PC-3 (cell line): ENCODE data around the gene ARHGAP9.

Experiments used
- EZH2 ChIP-seq: fragments of 300-600 bp; sonication (generic); IDR thresholded peaks from one replicate; pipeline ENCODE4 v1.6.1; 2017; ENCODE audit warnings: antibody characterized with exemption, mild to moderate bottlenecking, low read length; ENCODE audit not compliant: unreplicated experiment
- EZH2phosphoT487 ChIP-seq: fragments of 300-600 bp; sonication (generic); IDR thresholded peaks from 2 replicates; pipeline ENCODE4 v1.6.1; 2018; ENCODE audit warnings: mild to moderate bottlenecking, antibody characterized with exemption, low read length, borderline replicate concordance
- TF ChIP-seq, protein P1 (sequence below): fragments of 300-600 bp; sonication (generic); conservative IDR thresholded peaks from 2 replicates; pipeline ENCODE4 v1.5.1; 2017; ENCODE audit warnings: antibody characterized with exemption, low read depth, mild to moderate bottlenecking, low read length

DNA sequence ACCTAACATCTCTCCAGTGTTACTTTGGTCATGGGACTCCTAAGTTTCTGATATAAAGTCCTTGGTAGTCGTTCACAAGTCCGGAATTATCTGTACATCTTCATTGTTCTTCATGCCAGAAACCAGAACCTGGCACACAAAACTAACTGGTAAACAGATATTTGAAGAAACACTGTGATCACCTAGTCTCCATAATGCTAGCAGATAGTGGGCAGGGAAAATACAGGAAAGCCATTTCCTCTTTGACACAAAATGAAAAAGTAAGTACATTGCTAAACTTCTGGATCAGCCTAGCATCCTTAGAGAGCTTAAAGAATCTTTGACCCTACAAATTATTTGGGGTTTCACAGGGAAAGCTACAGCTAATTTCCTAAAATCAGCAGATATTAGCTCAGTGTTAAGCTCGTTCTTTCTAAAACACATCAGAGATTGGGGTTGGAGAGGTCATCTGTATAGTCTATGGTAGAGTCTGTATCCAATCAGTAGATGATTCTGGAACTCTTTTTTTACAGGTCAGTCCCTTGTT, 35.8 kb upstream of the ARHGAP9 start:
- TF ChIP-seq, protein P1, sequence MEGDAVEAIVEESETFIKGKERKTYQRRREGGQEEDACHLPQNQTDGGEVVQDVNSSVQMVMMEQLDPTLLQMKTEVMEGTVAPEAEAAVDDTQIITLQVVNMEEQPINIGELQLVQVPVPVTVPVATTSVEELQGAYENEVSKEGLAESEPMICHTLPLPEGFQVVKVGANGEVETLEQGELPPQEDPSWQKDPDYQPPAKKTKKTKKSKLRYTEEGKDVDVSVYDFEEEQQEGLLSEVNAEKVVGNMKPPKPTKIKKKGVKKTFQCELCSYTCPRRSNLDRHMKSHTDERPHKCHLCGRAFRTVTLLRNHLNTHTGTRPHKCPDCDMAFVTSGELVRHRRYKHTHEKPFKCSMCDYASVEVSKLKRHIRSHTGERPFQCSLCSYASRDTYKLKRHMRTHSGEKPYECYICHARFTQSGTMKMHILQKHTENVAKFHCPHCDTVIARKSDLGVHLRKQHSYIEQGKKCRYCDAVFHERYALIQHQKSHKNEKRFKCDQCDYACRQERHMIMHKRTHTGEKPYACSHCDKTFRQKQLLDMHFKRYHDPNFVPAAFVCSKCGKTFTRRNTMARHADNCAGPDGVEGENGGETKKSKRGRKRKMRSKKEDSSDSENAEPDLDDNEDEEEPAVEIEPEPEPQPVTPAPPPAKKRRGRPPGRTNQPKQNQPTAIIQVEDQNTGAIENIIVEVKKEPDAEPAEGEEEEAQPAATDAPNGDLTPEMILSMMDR = no peak
- no peak for TF ChIP-seq EZH2
- no peak for TF ChIP-seq EZH2phosphoT487
